ENCODE measurements around the gene NVL. TPM values are rescaled to one million over a fixed set of nuclear protein-coding genes. Genes with fewer than 3 reads are reported as not detected.
A peak's percentile ranks its signal among the peaks of the same experiment; 100 is the strongest.

NVL gene
- total and polyA plus RNA-seq, 10 of the 15 experiments (the other 5 are each of a cell fraction or from before 2014, with no cell fraction given): 20.3 to 49.6 (median 35.2) TPM

GRCh38 chr1:224213438-224214119 lies 116.4 kb downstream of the NVL start:
- RAD21 ChIA-PET (ENCODE audit: unreplicated experiment): interaction anchor here (0.7 to 1.2 kb wide), 4 partner anchors 9 to 120 kb away, joined by 3 to 4 read pairs (median 3); no protein-coding TSS in a partner anchor
- no peaks in the 10 kb centered on the region for H3K27me3 ChIP-seq (replicated peaks in 1 of 2; ENCODE audit: control insufficient read depth in 2 of 2, insufficient read depth in 2 of 2, low read length in 1 of 2)
- H3K9me3 ChIP-seq (replicated peaks; ENCODE audit: control insufficient read depth, insufficient read depth, low read length): no peaks in the 10 kb centered on the region
- TF ChIP-seq SRF (IDR thresholded peaks at IDR 0.05; ENCODE audit: low read depth in 2 of 2, low read length in 2 of 2) (0 out of 4 replicates have a peak, but pooled peaks of 1 of the 2 experiments have one; percentile 50), SIN3A (IDR thresholded peaks at IDR 0.05; ENCODE audit: low read depth, low read length) (no peak), IKZF2 (IDR thresholded peaks at IDR 0.05) (0 out of 4 replicates have a peak, but pooled peaks of 1 of the 2 experiments have one; percentile 11)
- CTCF ChIA-PET: interaction anchor here (0.6 to 1.2 kb wide), 7 partner anchors 8 to 469 kb away, joined by 3 to 7 read pairs (median 4); no protein-coding TSS in a partner anchor
- no peaks in the 10 kb centered on the region for H4K20me1 ChIP-seq (ENCODE audit: control insufficient read depth, insufficient read depth)
- H3K79me2 ChIP-seq (ENCODE audit: control insufficient read depth, insufficient read depth, low read length): no peaks in the 10 kb centered on the region
- no peak overlapping the region for H3K27ac ChIP-seq (ENCODE audit: control insufficient read depth, insufficient read depth)
- in situ Hi-C loops (cut with MboI): no loop called here
- intact Hi-C loops (cut with micrococcal nuclease; ENCODE audit: unreplicated experiment): no loop called here
- no peak overlapping the region for H3K4me2 ChIP-seq (ENCODE audit: control insufficient read depth, insufficient read depth)
- POLR2A ChIA-PET: no interaction called here
- DNase-seq (ENCODE audit: low read depth, low spot score) (no peak), ATAC-seq (peak; percentile 76), FAIRE-seq (no peak)
- no peaks in the 10 kb centered on the region for H3K36me3 ChIP-seq (ENCODE audit: control insufficient read depth in 2 of 2, insufficient read depth in 2 of 2, low read length in 1 of 2)
- 30% methylated on average over 4 of the region's 4 CpGs for WGBS (ENCODE audit: insufficient coverage, insufficient replicate concordance, low lambda C conversion rate, missing lambda C conversion rate)
- SMC1A ChIA-PET (ENCODE audit: uncharacterized antibody, unreplicated experiment): interaction anchor here (0.7 to 1.9 kb wide), 6 partner anchors 8 to 98 kb away, joined by 3 to 5 read pairs (median 3); partner anchors contain the start of gene DEGS1
- no peak overlapping the region for H3K9ac ChIP-seq (ENCODE audit: control insufficient read depth, insufficient read depth, low read length)
- no peak overlapping the region for H3K4me3 ChIP-seq
- H2AFZ ChIP-seq (ENCODE audit: control insufficient read depth, low read depth, low read length): no peak overlapping the region
- peaks cover 13% of the 10 kb centered on the region for H3K4me1 ChIP-seq (ENCODE audit: control insufficient read depth, insufficient read depth, low read length)
- no TSS peak for BruUV-seq (replicated peaks)

DNA sequence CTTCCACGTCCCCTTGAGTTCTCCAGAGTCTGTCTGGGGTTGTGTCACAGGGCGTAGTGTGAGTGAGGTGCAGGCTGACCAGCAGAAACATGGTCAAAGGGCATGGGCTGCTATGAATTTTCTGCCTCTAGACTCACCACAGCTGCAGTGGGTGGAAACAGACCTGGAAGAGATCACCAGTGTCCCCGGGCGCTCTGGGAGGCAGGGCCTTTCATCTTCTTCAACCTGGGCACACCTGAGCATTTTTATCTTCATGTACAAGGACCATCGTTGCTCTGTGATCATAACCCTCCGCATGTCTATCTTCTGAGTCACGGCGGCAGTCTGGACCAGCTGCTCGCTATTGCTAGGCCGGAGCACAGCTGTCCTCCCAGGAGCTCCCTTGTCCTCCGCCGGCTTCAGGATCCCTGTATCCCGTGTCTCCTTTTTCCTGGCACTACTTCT lies 117.3 kb downstream of the NVL start:
- no peak overlapping the region for H3K27ac ChIP-seq (ENCODE audit: control insufficient read depth, insufficient read depth)
- H3K9me3 ChIP-seq (replicated peaks; ENCODE audit: control insufficient read depth, insufficient read depth, low read length): no peaks in the 10 kb centered on the region
- no peak for DNase-seq (ENCODE audit: low read depth, low spot score)
- no peak for ATAC-seq
- CTCF ChIA-PET: no interaction called here
- H2AFZ ChIP-seq (ENCODE audit: control insufficient read depth, low read depth, low read length): no peak overlapping the region
- RAD21 ChIA-PET (ENCODE audit: unreplicated experiment): no interaction called here
- POLR2A ChIA-PET: no interaction called here
- no peak overlapping the region for H3K9ac ChIP-seq (ENCODE audit: control insufficient read depth, insufficient read depth, low read length)
- BruUV-seq (replicated peaks): no TSS peak
- 83% methylated on average over 13 of the region's 13 CpGs for WGBS (ENCODE audit: insufficient coverage, insufficient replicate concordance, low lambda C conversion rate, missing lambda C conversion rate)
- in situ Hi-C loops (cut with MboI) (no loop called here), intact Hi-C loops (cut with micrococcal nuclease; ENCODE audit: unreplicated experiment) (no loop called here)
- H4K20me1 ChIP-seq (ENCODE audit: control insufficient read depth, insufficient read depth): no peaks in the 10 kb centered on the region
- peaks cover 13% of the 10 kb centered on the region for H3K4me1 ChIP-seq (ENCODE audit: control insufficient read depth, insufficient read depth, low read length)
- no peaks in the 10 kb centered on the region for H3K27me3 ChIP-seq (replicated peaks in 1 of 2; ENCODE audit: control insufficient read depth in 2 of 2, insufficient read depth in 2 of 2, low read length in 1 of 2)
- no peaks in the 10 kb centered on the region for H3K79me2 ChIP-seq (ENCODE audit: control insufficient read depth, insufficient read depth, low read length)
- no peaks in the 10 kb centered on the region for H3K36me3 ChIP-seq (ENCODE audit: control insufficient read depth in 2 of 2, insufficient read depth in 2 of 2, low read length in 1 of 2)
- H3K4me2 ChIP-seq (ENCODE audit: control insufficient read depth, insufficient read depth): no peak overlapping the region
- H3K4me3 ChIP-seq: no peak overlapping the region
- FAIRE-seq: no peak
- SMC1A ChIA-PET (ENCODE audit: uncharacterized antibody, unreplicated experiment): interaction anchor here (0.8 to 1.9 kb wide), 2 partner anchors 29 to 122 kb away, joined by 3 to 4 read pairs; partner anchors contain the start of gene DEGS1
- TF ChIP-seq EZH2 (IDR thresholded peaks at IDR 0.05; ENCODE audit: borderline replicate concordance, control insufficient read depth, low read depth, low read length) (no peak), RCOR1 (conservative IDR thresholded peaks at IDR 0.05; ENCODE audit: low read depth, low read length) (no peak), ZNF207 (IDR thresholded peaks at IDR 0.05; ENCODE audit: borderline replicate concordance) (no peak), ZBTB40 (IDR thresholded peaks at IDR 0.05; ENCODE audit: borderline replicate concordance) (no peak), TARDBP (IDR thresholded peaks at IDR 0.05; ENCODE audit: borderline replicate concordance) (no peak), STAT3 (IDR thresholded peaks at IDR 0.05; ENCODE audit: low read depth, low read length) (no peak), NKRF (conservative IDR thresholded peaks at IDR 0.05) (no peak)
